Measurements from ENCODE around the gene RPS6KA3.
"Not testable (repeated sequence)": the region's sequence is repeated elsewhere in the genome, so short reads cannot be mapped to it uniquely, and the experiment has no call there.

The RPS6KA3 gene

GRCh38 chrX:20265221-20265725 lies 1.4 kb downstream of the RPS6KA3 start:
- no peak for DNase-seq (ENCODE audit: low spot score)

- no peak for DNase-seq (ENCODE audit: low spot score)
These were observed 3.2 kb downstream of the RPS6KA3 start for GRCh38 chrX:20263474-20263873.

- no peak for DNase-seq (ENCODE audit: low spot score)
These were observed 5.8 kb downstream of the RPS6KA3 start for GRCh38 chrX:20260885-20261284.

GRCh38 chrX:20254712-20255299 lies 11.9 kb downstream of the RPS6KA3 start:
- DNase-seq (ENCODE audit: low spot score): no peak

GRCh38 chrX:20253232-20253543 lies 13.5 kb downstream of the RPS6KA3 start:
- no peak for DNase-seq (ENCODE audit: low spot score)

DNA sequence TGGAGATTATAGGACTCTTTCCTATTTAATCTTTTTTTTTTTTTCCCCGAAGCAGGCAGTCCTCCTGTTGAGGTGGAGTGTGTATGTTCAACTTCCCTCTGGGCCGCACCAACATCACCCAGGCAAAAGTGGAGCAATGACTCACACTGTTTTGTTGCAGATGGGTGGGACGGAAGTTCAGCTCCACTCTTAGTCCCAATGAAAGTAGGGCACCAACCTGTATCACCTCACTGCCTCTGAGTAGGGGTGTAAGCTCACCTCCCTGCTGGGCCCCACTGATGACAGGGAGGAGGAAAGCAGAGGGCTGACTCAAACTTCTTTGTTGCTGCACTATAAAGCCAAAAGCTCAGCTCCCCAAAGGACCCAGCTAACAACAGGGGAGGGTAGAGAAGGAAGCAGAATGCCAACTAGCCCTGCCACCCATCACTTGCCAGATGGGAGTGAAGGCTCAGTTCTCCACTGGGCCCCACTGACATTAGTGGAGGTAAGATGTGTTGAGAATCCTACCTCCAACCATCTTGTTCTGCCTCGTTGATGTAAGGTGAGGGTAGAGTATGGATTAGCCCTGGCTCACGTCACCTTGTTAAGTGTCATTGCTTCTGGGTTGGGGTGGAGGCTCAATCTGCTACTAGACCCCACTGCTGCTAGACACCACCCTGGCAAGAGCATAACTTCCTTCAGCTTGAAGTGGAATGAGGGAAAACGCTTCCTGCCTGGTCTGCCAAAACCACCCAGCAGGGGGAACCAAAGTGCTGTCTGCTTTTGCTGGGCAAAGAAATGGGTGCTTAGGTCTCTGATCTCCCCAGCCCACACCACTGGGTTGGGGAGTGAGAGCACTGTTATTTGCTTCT lies 14.1 kb downstream of the RPS6KA3 start:
- no peak for DNase-seq (ENCODE audit: low spot score)

GRCh38 chrX:20251691-20252090 lies 15.0 kb downstream of the RPS6KA3 start:
- DNase-seq (ENCODE audit: low spot score): no peak

GRCh38 chrX:20250146-20250545 lies 16.6 kb downstream of the RPS6KA3 start:
- DNase-seq (ENCODE audit: low spot score): not testable (repeated sequence)

DNA sequence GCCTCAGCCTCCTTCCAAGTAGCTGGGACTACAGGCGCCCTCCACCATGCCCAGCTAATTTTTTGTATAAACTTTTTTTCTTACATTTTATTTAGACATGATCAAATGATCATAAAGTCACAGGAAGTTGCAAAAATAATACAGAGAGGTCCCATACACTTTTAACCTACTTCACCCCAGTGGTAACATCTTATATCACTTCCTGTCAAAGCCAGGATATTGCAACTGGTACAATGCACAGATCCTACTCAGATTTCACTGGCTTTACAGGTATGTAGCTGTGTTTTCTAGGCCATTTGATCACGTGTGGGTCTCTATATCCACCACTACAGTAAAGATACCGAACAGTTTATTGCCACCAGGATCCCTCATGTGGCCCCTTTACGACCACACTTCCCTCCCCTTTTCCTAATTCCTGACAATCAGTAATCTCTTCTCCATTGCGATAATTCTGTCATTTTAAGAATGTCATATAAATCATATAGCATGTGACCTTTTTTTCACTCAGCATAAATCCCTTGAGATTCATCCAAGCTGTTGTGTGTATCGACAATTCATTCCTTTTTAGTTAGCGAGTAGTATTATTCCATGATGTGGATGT lies 18.0 kb downstream of the RPS6KA3 start:
- no peak for DNase-seq (ENCODE audit: low spot score)

DNA sequence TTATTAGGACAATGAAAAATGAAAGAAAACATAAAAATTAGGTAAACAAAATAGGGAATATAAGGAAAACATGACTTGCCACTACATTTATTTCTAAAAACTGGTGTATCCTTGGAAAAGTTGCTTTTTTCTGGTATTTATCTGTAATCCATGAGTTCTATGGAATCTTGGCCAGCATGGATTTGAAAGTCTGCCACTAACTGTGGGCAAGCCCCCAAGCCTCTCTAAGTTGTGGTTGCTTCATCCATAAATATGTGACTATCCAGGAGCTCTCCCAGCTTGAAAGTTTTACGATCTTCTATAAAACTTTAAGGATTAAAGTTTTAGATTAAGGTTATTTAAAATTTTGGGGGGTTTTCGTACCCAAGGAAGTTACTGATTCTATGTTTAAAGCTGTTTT lies 21.8 kb downstream of the RPS6KA3 start:
- DNase-seq (ENCODE audit: low spot score): no peak

DNA sequence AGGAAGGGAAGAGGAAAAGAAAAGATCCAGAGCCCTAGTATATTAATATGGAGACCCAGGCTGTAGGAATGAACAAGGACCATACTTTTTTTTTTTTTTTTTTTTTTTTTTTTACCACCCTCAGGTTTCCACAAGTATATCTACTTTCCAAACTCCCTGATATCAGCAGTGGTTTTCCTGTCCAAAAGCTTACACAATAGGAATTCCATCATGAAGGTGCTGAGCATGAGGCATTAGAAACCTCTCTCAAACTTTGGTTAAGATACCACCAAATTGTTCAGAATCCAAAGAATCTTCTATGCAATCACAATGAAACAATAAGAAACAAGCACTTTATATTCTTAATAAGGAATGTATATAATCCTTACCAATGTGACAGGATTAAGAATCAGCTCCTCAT lies 26.5 kb downstream of the RPS6KA3 start:
- DNase-seq (ENCODE audit: low spot score): no peak

GRCh38 chrX:20237864-20238263 lies 28.8 kb downstream of the RPS6KA3 start:
- no peak for DNase-seq (ENCODE audit: low spot score)

- DNase-seq (ENCODE audit: low spot score): no peak
These were observed 31.0 kb downstream of the RPS6KA3 start for GRCh38 chrX:20235755-20236154.

- no peak for DNase-seq (ENCODE audit: low spot score)
These were observed 33.4 kb downstream of the RPS6KA3 start for GRCh38 chrX:20233336-20233735.

GRCh38 chrX:20231598-20231997 lies 35.1 kb downstream of the RPS6KA3 start:
- DNase-seq (ENCODE audit: low spot score): no peak

- DNase-seq (ENCODE audit: low spot score): no peak
These were observed 36.3 kb downstream of the RPS6KA3 start for GRCh38 chrX:20230406-20230805.

DNA sequence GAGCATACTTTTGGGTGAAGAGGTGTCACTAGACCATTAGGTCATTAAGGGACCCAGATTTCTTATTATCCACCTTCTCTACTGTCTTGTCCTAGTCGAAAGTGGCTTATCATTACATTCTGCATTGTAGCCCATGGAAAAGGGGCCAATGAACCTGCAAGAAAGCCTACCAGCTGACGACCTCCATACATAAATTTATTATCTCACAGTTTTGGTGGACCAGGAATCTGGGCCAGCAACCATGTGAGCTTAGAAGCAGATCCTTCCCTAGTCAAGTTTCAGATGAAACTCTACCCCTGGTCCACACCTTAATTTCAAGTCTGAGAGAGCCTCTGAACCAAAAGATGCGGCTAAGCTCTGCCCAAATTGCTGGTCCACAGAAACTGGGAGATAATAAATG lies 37.6 kb downstream of the RPS6KA3 start:
- DNase-seq (ENCODE audit: low spot score): no peak

- no peak for DNase-seq (ENCODE audit: low spot score)
These were observed 38.5 kb downstream of the RPS6KA3 start for GRCh38 chrX:20228245-20228644.

DNA sequence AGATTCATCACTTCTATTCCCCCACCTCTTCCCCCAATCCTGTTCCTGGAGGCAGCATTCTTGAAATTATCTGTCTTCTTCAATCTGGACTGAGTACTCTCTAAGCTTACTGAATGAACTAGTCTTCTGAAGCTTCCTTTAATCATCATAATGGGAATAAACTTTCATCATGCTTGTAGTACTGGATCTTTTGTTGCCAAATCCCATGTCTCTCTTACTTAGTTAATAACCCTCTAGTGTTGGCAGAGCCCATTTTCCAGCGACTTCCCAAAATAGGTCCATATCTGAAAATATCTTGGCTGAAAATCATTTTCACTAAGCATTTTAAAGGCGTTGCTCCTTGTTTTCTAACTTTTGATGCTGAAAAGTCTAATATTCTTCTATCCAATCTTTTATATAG lies 39.6 kb downstream of the RPS6KA3 start:
- no peak for DNase-seq (ENCODE audit: low spot score)

DNA sequence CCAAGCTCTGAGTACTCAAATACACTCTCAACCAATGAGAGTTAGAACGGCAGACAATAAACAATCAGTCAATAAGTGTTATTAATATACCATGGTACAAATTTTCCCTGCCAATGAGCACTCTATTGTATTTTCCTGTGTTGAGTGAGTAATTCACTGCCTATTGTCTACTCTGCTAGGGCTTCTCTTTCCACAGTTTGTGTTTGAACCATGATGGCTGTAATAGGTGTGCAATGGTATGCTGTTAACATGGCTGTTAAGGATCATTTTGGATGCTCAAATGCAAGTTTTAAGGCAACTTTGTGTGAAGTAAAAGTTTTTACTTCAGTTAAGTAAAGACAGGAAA lies 41.2 kb downstream of the RPS6KA3 start:
- DNase-seq (ENCODE audit: low spot score): no peak

DNA sequence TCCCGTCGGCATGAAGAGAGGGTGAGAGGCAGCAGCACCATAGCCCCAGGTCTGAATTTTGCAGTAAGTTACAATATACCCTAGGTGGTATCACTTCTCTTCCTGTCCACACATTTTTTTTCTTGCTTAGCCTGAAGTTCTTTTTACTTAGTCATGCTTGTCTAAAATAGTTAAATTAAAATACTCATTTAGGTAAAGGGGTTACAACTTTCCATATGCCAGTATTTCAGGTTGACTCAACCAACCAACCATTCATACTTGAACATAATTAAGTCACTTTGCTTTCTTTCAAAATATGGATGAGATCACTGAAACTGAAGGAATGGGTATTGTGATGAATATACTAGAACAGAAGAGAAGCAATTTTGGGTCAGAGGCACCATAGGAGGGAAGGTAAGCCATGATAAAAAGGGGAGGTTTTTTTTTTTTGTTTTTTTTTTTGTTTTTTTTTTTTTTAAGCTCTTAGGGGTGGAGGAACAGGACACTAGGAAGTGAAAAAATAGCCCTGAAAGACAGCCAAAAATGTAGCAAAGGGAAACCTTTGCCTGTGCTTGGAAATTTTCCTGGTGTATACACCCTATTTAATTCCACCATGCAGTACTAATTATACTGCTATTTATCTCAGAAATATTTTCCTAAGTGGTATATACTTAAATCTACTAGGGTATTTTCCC lies 41.8 kb downstream of the RPS6KA3 start:
- no peak for DNase-seq (ENCODE audit: low spot score)

GRCh38 chrX:20221902-20222301 lies 44.8 kb downstream of the RPS6KA3 start:
- DNase-seq (ENCODE audit: low spot score): no peak
